Measurements from ENCODE around the gene NDFIP2. TPM values are rescaled to one million over a fixed set of nuclear protein-coding genes. Genes with fewer than 3 reads are reported as not detected.
A peak's percentile ranks its signal among the peaks of the same experiment; 100 is the strongest.

Gene NDFIP2
- total and polyA plus RNA-seq, 8 donors, result 34.1 to 46.3 (median 36.2) TPM

DNA sequence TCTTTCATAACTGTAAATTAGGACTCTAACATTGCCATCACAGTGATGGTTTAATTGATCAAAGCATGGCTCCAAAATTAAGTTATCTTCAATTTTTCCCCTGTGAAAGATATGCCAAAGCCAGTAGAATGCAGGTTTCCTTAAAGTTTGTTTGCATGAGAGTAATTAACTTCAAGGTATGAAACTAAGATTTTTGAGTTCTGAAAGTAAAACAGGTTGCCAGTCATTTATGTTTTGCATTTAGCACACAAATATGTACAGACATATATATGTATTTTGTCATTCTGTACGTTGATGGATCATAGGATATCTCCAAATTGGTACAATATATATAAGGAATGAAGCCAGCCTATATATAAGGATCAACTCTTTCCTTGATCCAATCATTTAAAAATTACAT lies 23.6 kb upstream of the NDFIP2 start:
- intact Hi-C loops (cut with DNase I), result no loop called here
- TF ChIP-seq, protein P1, sequence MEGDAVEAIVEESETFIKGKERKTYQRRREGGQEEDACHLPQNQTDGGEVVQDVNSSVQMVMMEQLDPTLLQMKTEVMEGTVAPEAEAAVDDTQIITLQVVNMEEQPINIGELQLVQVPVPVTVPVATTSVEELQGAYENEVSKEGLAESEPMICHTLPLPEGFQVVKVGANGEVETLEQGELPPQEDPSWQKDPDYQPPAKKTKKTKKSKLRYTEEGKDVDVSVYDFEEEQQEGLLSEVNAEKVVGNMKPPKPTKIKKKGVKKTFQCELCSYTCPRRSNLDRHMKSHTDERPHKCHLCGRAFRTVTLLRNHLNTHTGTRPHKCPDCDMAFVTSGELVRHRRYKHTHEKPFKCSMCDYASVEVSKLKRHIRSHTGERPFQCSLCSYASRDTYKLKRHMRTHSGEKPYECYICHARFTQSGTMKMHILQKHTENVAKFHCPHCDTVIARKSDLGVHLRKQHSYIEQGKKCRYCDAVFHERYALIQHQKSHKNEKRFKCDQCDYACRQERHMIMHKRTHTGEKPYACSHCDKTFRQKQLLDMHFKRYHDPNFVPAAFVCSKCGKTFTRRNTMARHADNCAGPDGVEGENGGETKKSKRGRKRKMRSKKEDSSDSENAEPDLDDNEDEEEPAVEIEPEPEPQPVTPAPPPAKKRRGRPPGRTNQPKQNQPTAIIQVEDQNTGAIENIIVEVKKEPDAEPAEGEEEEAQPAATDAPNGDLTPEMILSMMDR (IDR thresholded peaks at IDR 0.05), result no peak
- H3K4me3 ChIP-seq, result no peak overlapping the region
- no peak for ATAC-seq
- H3K9me3 ChIP-seq, result no peaks in the 10 kb centered on the region
- H3K36me3 ChIP-seq, result no peaks in the 10 kb centered on the region
- H3K27me3 ChIP-seq, result no peaks in the 10 kb centered on the region
- H3K27ac ChIP-seq, result no peak overlapping the region
- DNase-seq, result no peak
- H3K4me1 ChIP-seq, result no peaks in the 10 kb centered on the region

DNA sequence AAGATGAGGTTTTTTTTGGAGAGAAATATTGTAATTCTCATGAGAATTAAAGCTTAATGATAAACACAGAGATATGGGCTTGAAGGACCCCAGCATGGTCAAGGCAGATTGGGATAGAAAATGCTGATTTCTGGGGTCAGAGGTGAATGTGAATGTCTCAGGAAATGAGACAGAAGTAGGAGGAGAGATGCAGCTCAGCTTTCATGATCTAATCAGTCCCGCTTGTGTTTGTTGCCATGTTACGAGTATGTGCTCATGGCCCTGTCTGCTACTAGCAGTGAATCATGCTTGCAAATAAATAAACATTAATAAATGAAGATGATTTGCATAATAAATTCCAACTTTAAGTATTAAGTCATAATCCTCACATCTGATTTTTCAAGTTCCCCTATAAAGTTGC lies 23.0 kb upstream of the NDFIP2 start:
- DNase-seq (no peak), ATAC-seq (peak; percentile 35)
- no peak overlapping the region for H3K27ac ChIP-seq
- intact Hi-C loops (cut with DNase I), result no loop called here
- H3K4me3 ChIP-seq, result no peak overlapping the region
- H3K4me1 ChIP-seq, result no peaks in the 10 kb centered on the region
- TF ChIP-seq, protein P1 (IDR thresholded peaks at IDR 0.05), result no peak
- H3K9me3 ChIP-seq, result no peaks in the 10 kb centered on the region
- H3K27me3 ChIP-seq, result no peaks in the 10 kb centered on the region
- H3K36me3 ChIP-seq, result no peaks in the 10 kb centered on the region

DNA sequence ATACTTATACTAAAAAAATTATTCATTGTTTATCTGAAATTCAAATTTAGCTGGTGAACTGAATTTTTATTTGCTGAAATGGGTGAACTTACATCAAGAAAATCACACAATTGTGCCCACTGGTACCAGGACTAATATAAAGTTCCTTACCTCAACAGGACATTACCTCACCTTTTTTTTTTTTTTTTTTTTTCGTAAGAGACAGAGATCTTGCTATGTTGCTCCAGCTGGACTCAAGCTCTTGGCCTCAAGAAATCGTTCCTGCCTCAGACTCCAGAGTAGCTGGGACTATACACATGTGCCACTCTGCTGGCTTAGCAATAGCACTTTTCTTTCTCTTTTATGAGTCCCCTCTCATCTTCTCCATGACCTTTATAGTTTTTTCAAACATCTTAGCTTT lies 22.5 kb upstream of the NDFIP2 start:
- intact Hi-C loops (cut with DNase I), result no loop called here
- no peak overlapping the region for H3K27ac ChIP-seq
- H3K36me3 ChIP-seq, result no peaks in the 10 kb centered on the region
- H3K27me3 ChIP-seq, result no peaks in the 10 kb centered on the region
- DNase-seq (no peak), ATAC-seq (no peak)
- no peaks in the 10 kb centered on the region for H3K9me3 ChIP-seq
- no peak overlapping the region for H3K4me3 ChIP-seq
- TF ChIP-seq, protein P1 (IDR thresholded peaks at IDR 0.05), result no peak
- no peaks in the 10 kb centered on the region for H3K4me1 ChIP-seq

DNA sequence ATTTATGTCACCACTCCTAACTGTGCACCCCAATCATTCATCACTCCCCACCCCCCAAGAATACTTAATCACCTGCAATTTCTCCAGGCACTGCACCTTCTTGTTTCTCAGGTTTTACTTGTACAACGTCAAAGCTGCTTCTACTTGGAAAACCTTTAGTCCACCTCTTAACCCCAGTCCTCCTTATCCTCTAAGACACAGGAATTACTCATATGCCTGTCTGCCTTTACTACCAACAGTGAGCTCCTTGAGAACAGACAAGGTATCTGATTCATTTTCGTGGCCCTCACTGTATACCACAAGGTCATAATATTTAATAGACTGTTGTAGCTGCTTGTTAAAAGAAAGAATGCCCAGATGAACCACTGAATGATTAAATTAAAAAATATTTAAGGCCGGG lies 21.0 kb upstream of the NDFIP2 start:
- DNase-seq (no peak), ATAC-seq (no peak)
- H3K36me3 ChIP-seq, result no peaks in the 10 kb centered on the region
- H3K4me3 ChIP-seq, result no peak overlapping the region
- H3K27ac ChIP-seq, result no peak overlapping the region
- no peaks in the 10 kb centered on the region for H3K4me1 ChIP-seq
- intact Hi-C loops (cut with DNase I), result no loop called here
- H3K27me3 ChIP-seq, result no peaks in the 10 kb centered on the region
- H3K9me3 ChIP-seq, result no peaks in the 10 kb centered on the region
- TF ChIP-seq, protein P1 (IDR thresholded peaks at IDR 0.05), result no peak

DNA sequence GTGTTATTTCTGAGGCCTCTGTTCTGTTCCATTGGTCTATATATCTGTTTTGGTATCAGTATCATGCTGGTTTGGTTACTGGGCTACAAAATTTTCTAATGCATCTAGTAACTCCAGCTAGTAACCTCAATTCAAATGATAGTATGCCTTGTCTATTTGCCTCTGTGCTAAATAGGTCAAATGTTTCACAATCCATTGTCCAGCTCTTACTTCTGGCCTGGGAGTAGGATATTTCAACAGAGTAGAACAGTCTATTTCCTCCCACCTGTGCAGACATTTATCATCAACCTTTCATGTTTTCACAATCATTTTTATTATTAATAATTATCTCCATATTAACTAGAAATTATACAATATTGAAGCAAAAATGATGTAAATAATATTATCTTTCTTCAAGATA lies 18.1 kb upstream of the NDFIP2 start:
- intact Hi-C loops (cut with DNase I), result no loop called here
- H3K4me3 ChIP-seq, result no peak overlapping the region
- H3K27ac ChIP-seq, result no peak overlapping the region
- H3K27me3 ChIP-seq, result no peaks in the 10 kb centered on the region
- no peaks in the 10 kb centered on the region for H3K4me1 ChIP-seq
- DNase-seq (no peak), ATAC-seq (no peak)
- no peaks in the 10 kb centered on the region for H3K9me3 ChIP-seq
- no peaks in the 10 kb centered on the region for H3K36me3 ChIP-seq
- TF ChIP-seq, protein P1 (IDR thresholded peaks at IDR 0.05), result no peak
